HG03103 (cell line): ENCODE measurements around the gene MARCHF7.
A peak's percentile ranks its signal among the peaks of the same experiment; 100 is the strongest.
"Not testable (repeated sequence)": the region's sequence is repeated elsewhere in the genome, so short reads cannot be mapped to it uniquely, and the experiment has no call there.

ENCODE experiments used
- ATAC-seq: cut with Tn5 transposase; IDR thresholded peaks from one replicate; pipeline ENCODE4 v1.9.1; 2021; ENCODE audit warnings: low read depth; ENCODE audit not compliant: unreplicated experiment

MARCHF7 gene, protein sequence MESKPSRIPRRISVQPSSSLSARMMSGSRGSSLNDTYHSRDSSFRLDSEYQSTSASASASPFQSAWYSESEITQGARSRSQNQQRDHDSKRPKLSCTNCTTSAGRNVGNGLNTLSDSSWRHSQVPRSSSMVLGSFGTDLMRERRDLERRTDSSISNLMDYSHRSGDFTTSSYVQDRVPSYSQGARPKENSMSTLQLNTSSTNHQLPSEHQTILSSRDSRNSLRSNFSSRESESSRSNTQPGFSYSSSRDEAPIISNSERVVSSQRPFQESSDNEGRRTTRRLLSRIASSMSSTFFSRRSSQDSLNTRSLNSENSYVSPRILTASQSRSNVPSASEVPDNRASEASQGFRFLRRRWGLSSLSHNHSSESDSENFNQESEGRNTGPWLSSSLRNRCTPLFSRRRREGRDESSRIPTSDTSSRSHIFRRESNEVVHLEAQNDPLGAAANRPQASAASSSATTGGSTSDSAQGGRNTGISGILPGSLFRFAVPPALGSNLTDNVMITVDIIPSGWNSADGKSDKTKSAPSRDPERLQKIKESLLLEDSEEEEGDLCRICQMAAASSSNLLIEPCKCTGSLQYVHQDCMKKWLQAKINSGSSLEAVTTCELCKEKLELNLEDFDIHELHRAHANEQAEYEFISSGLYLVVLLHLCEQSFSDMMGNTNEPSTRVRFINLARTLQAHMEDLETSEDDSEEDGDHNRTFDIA

DNA sequence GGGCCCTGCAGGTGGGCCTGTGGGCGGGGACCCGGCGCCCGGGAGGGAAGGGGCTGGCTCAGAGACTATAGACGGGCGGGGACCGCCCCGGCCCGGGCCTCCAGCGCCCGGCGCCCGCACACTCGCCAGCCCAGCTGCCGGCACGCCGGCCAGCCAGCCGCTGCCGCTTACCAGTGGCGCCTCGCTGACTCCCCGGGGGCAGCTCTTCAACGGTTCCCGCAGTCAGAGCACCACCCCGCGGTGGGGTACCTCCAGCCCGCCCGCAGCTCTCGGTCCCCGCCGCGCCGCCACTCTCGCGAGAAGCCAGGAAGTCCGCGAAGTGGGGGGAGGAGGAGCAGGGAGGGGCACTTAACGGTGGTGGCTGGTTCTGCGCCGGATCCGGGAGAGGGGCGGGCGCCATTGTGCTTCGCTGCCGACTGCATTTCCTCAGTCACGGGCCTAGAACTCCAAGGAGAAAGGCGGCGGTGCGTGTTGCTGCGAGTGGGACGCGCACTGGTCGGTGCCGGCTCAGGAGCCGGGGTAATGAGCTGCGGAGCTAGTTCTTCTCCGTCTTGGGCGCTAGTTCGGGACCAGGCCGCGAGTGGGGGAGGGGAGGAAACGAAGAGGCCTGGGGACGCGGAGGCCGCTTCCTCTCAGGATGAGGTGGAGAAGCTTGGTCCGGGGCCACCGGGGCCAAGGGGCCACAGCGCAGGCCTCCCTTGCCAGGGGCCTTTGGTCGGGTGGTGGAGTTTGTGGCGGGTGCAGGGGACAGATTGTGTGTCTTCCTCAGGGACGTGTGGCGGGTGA is at the start of gene MARCHF7:
TSS of gene MARCHF7 (plus strand) at position 364 of the 786 bp plus-strand sequence. CDS start 16,517 bp downstream, outside the sequence.
- ATAC-seq = peak; percentile 86

DNA sequence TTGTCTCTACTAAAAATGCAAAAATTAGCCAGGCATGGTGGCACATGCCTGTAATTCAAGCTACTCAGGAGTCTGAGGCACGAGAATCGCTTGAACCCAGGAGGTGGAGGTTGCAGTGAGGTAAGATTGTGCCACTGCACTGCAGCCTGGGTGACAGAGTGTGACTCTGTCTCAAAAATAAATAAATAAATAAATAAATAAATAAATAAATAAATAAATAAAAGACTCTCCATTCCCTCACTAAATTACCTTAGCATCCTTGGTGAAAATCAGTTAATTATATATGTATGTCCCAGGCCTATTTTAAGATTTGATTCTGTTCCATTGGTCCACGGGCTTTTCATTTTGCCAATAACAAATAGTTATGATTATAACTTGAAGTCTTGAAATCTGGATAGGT is 44.9 kb upstream of the MARCHF7 start:
- ATAC-seq = not testable (repeated sequence)

DNA sequence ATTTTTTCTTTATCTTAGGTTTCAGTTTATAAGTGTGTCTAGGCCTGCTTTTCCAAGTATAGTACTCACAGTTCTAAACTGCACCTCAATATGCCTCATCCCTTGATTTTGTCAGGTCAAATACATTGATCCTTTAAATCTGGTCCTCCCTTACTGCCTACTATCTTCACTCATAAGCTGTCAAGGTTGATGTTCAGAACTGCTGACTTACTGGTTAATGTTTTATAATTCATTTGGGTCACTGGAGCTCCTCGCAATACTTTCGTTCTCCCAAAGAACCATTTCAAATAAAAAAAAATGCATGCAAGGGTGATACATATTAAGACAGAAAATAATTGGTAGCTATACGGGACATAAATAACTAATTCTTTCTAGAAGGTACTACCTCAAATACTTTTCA is 41.3 kb upstream of the MARCHF7 start:
- ATAC-seq = no peak

DNA sequence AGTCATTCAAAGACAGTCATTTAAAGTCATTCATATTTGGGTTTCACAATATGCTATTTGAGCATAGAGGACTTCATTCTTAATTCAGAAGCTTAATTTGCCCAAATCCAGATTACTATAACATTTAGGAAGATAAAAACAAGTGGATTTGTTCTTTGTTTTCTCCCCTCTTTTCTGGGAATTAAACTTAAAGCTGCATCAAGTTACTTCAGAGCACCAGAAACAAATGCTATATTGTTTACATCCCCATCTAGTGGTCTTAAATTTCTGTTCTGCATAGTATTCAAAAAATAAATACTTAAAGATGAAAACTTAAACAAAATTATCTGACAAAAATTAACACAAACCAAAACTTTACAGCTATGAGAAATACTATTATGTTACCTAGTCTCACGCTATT is 34.7 kb upstream of the MARCHF7 start:
- no peak for ATAC-seq

DNA sequence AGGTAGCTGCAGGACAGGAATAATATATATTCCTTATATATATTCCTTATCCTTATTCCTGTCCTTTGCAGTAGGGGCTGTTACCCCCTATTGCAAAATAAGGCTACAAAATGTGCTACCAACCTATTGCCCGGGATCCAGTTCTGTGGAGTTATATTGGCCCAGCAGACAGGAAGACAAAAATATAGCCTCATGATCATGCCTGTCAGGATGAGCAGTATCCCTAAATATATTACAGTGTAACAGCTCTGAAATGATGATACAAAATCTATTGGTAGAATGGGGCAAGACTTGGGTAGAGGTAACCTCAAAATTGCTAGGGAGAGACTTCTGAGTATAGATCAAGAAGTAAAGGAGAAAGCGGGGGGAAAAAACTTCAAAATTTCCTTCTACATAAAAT is 31.6 kb upstream of the MARCHF7 start:
- ATAC-seq = no peak

DNA sequence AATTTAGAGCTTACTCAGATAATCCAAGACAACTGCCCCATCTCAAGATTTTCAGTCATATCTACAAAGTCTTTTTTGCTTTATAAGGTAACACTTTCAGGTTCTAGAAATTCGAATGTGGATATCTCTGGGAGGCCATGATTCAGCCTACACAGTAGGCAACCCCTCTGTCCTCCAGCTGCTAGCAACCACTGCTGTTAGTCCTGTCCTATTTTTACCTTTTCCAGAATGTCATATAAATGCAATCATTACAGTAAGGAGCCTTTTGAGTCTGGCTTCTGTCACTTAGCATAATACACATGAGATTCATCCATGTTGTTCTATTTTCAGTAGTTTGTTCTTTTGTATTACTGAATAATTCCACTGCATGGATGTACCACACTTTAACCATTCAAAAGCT is 28.5 kb upstream of the MARCHF7 start:
- no peak for ATAC-seq

DNA sequence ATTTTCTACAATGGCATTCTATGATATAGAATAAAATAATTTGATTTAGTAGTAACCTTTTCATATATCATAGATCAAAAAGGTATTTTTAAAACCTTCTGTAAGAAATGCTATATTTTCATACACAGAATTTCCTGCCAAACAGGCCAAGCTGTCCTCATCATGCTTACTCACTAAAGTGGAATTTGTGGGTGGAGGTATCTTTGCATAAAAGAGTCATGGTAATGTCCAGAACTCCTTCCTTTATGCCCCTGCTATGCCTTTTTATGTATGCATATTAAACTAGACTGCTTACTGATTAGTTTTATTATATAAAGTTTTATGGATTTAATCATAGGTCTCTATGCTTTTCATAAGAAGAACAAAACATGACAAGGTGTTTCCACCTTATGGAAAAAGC is 27.5 kb upstream of the MARCHF7 start:
- no peak for ATAC-seq

DNA sequence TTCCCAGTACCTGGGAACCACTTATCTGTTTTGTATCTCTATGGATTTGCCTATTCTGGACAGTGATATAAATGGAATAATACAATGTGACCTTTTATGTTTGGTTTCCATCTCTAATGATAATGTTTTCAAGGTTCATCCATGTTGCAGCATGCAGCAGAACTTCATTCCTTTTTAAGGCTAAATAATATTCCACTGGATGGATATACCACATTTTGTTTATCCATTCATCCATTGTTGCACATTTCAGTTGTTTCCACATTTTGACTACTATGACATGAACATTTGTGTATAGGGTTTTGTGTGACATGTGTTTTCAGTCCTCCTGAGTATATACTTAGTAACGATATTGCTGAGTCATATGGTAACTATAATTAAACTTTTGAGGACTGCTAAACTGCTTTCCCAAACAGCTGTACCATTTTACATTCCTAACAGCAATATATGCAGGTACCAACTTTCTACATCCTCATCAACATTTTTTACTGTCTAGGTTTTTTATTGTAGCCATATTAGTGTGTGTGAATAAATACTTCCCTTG is 17.7 kb upstream of the MARCHF7 start:
- ATAC-seq = no peak

DNA sequence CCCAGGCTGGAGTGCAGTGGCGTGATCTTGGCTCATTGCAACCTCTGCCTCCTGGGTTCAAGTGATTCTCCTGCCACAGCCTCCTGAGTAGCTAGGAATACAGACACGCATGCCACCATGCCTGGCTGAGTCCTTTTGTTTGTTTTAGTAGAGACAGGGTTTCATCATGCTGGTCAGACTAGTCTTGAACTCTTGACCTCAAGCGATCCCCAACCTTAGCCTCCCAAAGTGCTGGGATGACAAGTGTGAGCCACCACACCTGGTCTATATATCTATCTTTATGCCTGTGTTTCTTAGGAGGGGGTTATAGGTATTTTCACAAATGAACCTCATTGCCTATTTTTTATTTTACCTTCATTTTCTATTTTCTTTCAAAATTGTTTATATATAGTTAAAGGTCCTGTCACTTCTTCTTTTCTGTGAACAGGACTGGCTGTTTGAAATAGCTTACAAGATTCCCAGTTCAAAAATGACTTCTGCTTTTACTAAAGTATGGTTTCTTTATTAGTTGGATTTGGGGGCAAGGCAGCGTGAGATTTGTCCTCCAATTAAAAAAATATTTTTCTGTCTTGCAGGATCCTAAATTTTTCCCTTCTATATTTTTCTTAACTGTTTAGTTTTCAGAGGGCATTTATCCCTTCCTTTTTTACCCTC is 16.4 kb upstream of the MARCHF7 start:
- no peak for ATAC-seq

DNA sequence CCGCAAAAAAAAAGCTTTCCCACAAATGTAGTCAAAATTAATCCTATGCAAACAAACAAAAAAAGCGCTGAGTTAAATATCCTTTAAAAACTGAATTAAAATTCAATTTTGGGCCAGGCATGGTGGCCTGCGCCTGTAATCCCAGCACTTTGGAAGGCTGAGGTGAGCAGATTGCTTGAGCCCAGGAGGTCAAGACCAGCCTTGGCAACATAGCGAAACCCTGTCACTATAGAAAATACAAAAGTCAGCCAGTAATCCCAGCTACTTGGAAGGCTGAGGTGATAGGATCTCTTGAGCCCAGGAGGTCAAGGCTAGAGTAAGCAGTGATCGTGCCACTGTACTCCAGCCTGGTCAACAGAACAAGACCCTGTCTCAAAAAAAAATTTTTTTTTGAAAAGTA is 8.8 kb upstream of the MARCHF7 start:
- ATAC-seq = no peak

DNA sequence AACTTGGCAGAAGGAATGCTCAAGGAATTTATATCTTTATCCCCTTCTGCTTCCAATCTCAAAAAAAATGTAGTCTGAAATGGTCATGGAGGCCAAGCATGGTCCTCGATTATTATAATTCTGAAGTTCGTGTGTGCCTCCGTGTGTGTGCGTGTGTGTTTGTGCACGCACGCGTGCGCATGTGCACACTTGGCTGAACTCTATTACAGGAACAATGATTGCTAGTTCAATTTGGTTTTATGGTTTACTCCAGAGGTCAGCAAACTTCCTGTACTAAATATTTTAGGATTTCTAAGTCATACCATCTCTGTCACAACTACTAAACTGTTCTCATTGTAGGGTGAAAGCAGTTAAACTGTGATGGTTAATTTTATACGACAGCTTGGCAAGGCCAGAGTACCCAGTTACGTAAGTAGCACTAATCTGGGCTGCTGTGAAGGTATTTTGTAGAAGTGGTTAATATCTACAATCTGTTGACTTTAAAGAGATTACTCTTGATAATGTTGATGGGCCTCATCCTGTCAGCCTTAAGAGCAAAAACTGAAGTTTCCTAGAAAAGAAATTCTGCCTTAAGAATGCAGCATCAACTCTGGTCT is 5.8 kb upstream of the MARCHF7 start:
- ATAC-seq = no peak

DNA sequence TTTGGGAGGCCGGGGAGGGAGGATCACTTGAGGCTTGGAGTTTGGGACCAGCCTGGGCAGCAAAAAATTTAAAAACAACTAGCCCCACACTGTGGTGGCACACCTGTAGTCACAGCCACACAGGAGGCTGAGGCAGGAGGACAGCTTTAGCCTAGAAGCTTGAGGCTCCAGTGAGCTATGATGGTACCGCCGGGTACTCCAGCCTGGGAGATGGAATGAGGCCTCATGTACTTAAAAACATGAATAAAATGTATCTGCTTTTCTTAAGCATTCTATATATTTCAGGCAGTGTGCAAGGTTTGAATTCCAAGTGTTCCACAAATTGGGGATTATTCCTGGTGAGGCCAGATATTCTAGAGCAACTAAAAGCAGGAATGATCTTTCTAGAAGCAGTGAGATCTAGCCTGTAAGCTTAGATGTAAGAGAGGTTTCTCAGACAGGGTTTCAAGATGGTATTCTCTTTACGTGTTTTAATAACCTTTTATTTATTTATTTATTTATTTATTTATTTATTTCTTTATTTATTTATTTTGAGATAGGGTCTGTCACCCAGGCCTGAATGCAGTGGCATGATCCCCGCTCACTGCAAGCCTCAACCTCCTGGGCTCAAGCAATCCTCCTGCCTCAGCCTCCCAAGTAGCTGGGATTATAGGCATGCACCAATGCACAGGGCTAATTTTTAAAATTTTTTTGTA is 4.1 kb upstream of the MARCHF7 start:
- ATAC-seq = no peak

DNA sequence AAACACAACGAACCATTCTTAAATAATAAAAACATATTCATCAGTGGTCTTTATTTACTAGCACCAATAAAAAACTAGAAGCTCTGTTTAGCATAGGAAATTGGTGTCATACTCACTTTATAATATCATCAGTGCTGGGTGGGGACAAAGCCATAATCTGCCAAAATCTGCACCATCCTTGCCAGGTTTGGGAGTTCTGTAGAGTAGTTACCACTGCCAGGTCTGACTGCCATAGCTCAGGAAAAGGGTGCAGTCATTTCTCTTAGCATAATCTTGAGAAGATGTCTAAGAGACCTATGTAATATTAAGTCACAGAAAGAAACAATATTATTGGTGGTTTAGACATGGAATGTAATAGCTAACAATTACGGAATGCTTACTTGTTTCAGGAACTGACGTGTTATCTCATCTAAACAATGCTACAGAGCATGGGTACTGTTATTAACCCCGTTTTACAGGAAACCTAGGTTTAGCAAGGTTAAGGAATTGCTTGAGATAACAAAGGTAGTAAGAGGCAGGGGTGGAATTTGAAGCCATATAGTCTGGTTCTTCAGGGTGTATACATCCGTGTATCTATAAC is 1.6 kb upstream of the MARCHF7 start:
- no peak for ATAC-seq

DNA sequence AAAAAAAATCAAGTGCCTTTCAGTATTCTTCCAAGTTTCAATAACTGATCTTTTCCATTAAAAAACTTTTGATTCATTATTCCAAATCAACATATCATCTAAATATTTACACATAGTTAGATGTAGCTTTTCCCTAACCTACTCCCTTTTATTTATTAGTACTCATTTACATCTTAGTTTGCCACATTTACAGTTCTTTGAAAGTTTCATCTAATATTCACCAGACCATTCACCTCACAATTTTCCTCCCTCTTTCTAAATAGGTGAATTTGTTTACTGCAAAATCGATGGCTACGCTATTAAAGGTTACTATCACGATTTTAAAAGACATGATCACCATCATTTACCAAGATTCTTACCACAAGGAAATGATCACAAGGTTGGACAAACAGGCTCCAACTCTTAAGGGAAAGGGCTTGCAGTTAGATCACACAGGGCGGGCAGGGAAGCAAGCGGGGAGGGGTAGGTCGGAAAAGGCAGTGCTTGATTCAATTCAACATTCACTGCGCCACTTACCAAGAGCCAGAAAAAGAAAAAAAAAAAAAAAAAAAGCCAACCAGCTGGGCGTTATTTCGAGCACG is 654 bp upstream of the MARCHF7 start:
- no peak for ATAC-seq

DNA sequence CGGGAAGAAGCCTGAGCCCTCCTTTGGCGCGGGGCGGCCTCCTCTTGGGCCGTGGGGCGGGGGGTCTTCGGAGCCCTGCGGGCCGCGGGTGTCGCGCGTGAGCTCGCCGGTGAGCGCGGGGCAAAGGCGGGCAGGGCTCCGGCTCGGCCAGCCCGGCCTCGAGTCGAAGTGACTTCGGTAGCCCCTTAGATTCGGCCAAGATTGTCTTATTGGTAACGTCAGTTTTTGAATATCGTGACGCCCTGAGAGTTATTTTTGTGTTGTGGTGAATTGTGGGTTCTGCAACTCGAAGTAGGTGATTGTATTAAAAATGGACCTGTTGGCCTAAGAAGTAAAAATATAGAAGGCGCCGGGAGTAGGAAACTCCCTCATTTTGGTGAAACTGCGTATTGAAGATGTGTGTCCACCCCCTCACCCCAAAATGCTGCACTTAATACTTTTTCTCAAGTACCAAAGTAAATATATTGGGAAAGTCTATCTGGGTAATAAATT is 669 bp downstream of the MARCHF7 start:
- ATAC-seq = peak; percentile 0

DNA sequence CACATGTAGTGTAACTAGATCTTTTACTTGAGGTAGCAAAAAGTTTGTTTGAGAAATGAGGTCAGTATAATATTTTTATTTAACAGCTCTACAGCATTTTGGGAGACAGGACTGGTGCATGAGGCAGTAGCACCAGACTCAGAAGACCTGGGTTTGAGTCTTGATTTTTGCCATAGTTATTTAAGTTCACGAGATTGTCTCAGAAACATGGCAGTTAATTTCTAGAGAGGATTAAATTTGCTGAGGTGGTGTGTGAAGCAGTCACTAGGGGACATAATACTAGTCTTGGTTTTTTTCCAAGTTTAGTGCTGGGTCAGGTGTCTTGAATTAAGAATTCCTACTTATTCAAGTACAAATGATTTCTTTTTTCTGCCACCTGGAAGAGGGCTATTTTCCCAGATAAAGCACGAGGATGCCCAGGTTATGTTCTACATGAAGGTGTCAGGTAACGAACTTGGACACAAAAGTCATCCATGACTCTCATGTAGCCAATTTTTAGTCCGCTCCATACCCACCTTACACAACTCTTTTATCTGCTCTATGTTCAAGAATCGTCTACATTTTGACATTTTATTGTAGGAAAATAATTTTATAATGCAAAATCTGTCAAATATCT is 1.4 kb downstream of the MARCHF7 start:
- ATAC-seq = no peak

DNA sequence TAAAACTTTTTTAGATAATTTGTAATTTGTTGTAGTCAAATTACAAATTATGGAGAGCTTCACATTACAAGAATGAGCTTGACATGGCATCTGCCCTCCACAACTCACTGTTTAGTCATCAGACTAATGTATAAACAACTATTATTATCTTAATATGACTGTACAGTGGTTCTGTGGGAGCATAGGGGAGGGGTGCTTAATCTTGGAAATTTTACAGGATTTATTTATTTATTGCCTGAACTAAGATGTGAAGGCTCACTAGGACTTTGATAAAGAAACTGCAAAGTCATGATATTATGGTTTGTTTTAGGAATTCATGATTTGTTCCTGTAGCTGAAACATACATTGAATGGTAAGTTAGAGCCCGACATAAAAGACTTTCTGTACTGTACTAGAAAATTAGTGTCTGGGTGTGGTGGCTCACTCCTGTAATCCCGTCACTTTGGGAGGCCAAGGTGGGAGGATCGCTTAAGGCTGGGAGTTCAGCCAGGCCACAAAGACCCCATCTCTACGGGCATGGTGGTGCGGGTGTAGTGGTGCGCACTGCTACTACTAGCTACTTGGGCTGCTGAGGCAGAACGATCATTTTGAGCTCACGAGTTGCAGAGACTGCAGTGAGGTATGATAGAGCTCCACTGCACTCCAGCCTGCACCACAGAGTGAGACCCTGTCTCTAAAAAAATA is 2.1 kb downstream of the MARCHF7 start:
- ATAC-seq = no peak

DNA sequence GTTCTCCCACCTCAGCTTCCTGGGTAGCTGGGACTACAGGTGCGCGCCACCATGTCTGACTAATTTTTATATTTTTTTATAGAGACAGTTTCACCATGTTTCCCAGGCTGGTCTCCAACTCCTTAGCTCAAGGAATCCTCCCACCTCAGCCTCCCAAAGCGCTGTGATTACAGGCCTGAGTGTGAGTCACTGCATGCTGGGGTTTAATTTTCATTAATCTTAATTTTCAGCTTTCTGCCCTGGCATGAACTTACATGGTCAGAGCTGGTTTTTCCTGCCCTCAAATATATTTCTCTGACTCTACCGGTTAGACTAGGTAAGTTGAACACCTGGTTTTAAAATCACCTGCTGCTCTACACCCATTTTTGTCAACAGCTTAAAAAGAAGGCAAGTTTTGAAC is 3.1 kb downstream of the MARCHF7 start:
- ATAC-seq = no peak
